Fibroblast of skin of back (primary cell): ENCODE measurements around the gene ITCH.
"Not testable (repeated sequence)": the region's sequence is repeated elsewhere in the genome, so short reads cannot be mapped to it uniquely, and the experiment has no call there.

Experiments used
- DNase-seq: peaks from one replicate; pipeline ENCODE4 v3.0.0-alpha.2; 2013

ITCH gene

DNA sequence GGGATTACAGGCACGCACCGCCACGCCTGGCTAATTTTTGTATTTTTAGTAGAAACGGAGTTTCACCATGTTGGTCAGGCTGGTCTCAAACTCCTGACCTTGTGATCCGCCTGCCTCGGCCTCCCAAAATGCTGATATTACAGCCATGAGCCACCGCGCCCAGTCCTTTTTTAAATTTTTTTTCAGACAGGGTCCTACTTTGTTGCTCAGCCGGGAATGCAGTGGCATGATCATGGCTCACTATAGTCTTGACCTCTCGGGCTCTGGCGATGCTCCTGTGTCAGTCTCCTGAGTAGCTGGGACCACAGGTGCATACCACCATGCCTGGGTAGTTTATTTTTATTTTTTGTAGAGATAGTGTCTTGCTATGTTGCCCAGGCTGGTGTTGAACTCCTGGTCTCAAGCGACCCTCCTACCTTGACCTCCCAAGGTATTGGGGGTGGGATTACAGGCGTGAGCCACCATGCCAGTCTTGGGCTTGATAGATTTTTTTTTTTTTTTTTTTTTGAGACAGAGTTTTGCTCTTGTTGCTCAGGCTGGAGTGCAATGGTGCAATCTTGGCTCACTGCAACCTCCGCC is 19.9 kb downstream of the ITCH start:
- not testable (repeated sequence) for DNase-seq

GRCh38 chr20:34385464-34385863 is 22.4 kb downstream of the ITCH start:
- no peak for DNase-seq

- DNase-seq: no peak
These were observed 24.9 kb downstream of the ITCH start for GRCh38 chr20:34388000-34388399.

- DNase-seq: no peak
These were observed 25.6 kb downstream of the ITCH start for GRCh38 chr20:34388678-34389077.

DNA sequence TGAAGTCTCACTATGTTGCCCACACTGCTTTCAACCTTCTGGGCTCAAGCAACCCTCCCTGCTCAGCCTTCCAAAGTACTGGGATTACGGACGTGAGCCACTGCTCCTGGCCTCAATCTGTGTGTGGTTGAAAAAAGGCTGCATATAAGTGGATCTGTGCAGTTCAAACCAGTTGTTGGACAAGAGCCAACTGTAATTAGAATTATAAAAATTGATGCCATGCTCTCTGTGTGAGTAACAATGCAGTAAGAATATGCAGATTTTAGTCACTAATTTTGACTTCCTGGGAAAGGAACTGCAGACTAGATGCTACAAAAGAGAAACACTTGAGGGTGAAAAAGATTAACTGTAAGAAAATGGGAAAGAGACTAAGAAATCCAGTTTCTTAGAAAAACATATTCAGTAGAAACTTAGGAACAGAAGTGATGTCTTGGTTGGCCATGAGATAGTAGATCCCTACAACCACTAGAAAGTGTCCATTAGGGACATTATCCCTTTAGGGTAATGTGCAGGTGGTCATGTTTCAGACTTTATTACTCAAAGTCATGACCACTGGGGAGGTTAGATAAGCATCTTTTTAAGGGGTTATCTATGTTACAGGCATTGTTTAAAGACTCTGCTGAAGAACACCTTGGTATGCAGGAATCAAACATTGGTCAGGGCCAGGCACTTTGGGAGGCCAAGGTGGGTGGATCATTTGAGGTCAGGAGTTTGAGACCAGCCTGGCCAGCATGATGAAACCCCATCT is 26.3 kb downstream of the ITCH start:
- peak; percentile 28 for DNase-seq

GRCh38 chr20:34389954-34390555 is 27.0 kb downstream of the ITCH start:
- DNase-seq: peak; percentile 33

DNA sequence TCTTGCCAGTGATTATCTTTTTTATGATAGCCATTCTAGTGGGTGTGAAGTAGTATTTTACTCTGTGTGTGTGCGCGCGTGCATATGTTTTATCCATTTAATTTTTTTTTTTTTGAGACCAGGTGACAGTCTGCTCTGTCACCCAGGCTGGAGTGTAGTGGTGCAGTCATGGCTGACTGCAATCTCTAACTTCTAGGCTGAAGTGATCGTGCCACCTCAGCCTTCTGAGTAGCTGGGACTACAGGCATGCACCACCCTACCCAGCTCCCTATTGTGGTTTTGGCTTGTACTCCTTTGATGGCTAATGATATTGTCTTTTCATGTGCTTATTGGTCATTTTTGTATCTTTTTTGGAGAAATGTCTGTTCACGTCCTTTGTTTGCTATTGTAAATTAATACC is 33.3 kb downstream of the ITCH start:
- no peak for DNase-seq

DNA sequence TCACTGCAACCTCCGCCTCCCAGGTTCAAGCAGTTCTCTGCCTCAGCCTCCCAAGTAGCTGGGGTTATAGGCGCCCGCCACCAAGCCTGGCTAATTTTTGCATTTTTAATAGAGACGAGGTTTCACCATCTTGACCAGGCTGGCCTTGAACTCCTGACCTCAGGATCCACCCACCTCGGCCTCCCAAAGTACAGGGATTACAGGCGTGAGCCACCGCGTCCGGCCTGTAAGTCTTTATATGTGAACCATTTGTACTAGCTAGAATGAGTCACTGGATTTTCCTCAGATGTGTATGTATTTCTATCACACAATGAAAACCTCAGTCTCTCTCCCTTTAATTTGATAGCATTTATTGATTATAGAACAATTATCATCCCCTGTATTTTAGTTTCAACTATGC is 34.0 kb downstream of the ITCH start:
- no peak for DNase-seq

- peak; percentile 83 for DNase-seq
These were observed 37.7 kb downstream of the ITCH start for GRCh38 chr20:34400776-34401175.

- DNase-seq: no peak
These were observed 38.8 kb downstream of the ITCH start for GRCh38 chr20:34401741-34402455.

GRCh38 chr20:34402461-34402860 is 39.4 kb downstream of the ITCH start:
- no peak for DNase-seq

- DNase-seq: no peak
These were observed 40.2 kb downstream of the ITCH start for GRCh38 chr20:34403063-34403827.

- no peak for DNase-seq
These were observed 40.8 kb downstream of the ITCH start for GRCh38 chr20:34403908-34404307.

GRCh38 chr20:34404803-34405202 is 41.7 kb downstream of the ITCH start:
- no peak for DNase-seq

GRCh38 chr20:34405247-34405651 is 42.2 kb downstream of the ITCH start:
- DNase-seq: not testable (repeated sequence)

DNA sequence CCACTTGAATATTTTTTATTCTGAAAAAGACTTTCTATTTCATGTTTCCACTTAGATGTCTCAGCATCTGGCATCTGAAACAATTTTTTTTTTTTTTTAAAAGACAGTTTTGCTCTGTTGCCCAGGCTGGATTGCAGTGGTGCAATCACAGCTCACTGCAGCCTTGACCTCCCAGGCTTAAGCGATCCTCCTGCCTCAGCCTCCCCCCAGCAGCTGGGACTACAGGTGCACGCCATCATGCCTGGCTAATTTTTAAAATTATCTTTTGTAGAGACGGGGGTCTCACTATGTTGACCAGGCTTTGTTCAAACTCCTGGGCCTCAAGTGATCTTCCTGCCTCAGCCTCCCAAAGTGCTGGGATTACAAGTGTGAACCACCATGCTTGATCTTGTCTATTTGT is 42.9 kb downstream of the ITCH start:
- not testable (repeated sequence) for DNase-seq

DNA sequence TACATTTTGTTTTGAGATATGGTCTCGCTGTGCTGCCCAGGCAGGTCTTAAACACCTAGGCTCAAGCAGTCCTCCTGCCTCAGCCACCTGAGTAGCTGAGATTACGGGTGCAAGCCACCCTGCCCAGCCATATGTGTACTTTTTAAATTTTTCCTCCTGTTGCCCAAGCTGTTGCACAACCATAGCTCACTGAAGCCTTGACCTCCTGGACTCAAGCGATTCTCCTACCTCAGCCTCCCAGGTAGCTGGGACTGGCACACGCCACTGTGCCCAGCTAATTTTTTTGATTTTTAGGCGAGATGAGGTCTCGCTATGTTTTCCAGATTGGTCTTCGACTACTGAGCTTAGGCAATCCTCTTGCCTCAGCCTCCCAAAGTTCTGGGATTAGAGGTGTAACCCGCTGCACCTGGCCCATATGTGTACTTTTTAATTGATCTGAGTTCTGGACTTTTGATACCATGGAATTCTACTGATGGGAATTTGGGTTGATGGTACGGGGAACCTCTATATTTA is 44.9 kb downstream of the ITCH start:
- DNase-seq: no peak

GRCh38 chr20:34410336-34410735 is 47.3 kb downstream of the ITCH start:
- DNase-seq: peak; percentile 38

DNA sequence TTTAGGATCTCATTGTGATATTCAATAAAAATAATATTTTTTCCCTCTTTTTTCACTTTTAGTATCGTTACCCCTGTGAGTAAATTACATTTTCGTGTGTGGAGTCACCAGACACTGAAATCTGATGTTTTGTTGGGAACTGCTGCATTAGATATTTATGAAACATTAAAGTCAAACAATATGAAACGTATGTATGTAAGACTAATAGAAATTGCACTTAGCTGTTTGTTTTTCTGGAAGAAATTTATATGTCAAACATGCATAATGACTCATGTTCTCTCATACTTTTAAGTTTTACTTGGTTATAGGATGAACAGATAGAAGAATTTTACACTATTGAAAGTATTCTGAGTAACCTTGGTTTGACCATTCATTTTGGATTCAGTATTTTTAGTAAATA is 49.4 kb downstream of the ITCH start:
- peak; percentile 6 for DNase-seq

GRCh38 chr20:34414525-34414924 is 51.5 kb downstream of the ITCH start:
- not testable (repeated sequence) for DNase-seq

GRCh38 chr20:34415079-34415478 is 52.0 kb downstream of the ITCH start:
- no peak for DNase-seq

DNA sequence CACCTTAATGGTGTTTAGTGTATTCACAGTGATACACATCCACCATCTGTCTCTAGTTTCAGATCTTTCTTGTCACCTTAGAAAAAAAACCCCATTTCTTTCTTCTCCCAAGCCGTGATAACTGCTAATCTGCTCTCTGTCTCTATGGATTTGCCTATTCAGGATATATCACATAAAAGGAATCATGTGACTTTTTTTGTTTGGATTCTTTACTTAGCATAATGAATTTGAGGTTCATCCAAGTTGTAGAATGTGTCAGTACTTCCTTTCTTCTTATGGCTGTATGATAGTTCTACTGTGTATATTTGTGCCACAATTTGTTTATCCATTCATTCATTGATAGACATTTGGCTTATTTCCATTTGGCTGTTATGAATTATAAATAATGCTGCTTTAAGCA is 57.1 kb downstream of the ITCH start:
- DNase-seq: no peak
